IPS DF 6.9 (cell line): Measurements from ENCODE around the gene S100B.

Experiments
- DNase-seq: peaks from one replicate; pipeline ENCODE4 v3.0.0-alpha.2; 2013; ENCODE audit warnings: low read depth, low spot score
- H3K27ac ChIP-seq: one replicate; pipeline ENCODE4 v1.5.1; 2013; ENCODE audit warnings: low read length, control low read depth
- H3K27me3 ChIP-seq: 2 replicates; pipeline ENCODE4 v1.6.1; 2013; ENCODE audit warnings: mild to moderate bottlenecking, low read length; ENCODE audit not compliant: control insufficient read depth, insufficient read depth
- H3K36me3 ChIP-seq: 2 replicates; pipeline ENCODE4 v1.6.1; 2013; ENCODE audit warnings: low read length; ENCODE audit not compliant: control insufficient read depth, insufficient read depth
- H3K4me1 ChIP-seq: 2 replicates; pipeline ENCODE4 v1.6.1; 2013; ENCODE audit warnings: low read length; ENCODE audit not compliant: control insufficient read depth, insufficient read depth
- H3K4me3 ChIP-seq: 2 replicates; pipeline ENCODE4 v1.5.1; 2013; ENCODE audit warnings: mild to moderate bottlenecking, low read length
- H3K9me3 ChIP-seq: 2 replicates; pipeline ENCODE4 v1.6.1; 2013; ENCODE audit warnings: low read length, inconsistent platforms; ENCODE audit not compliant: control insufficient read depth, insufficient read depth
- WGBS: extraction: QIAGEN DNeasy Blood & Tissue Kit; methylation state at CpG from one replicate; pipeline ENCODE4 v1.1.7; 2013; ENCODE audit warnings: mixed read lengths, missing lambda C conversion rate; ENCODE audit not compliant: insufficient read length, insufficient coverage; 5-methylcytosine and 5-hydroxymethylcytosine counted together

Gene S100B

GRCh38 chr21:46618738-46619379, 14.0 kb upstream of the S100B start:
- H3K27ac ChIP-seq, result no peak overlapping the region
- H3K27me3 ChIP-seq, result no peaks in the 10 kb centered on the region
- no peak overlapping the region for H3K4me3 ChIP-seq
- no peak for DNase-seq
- no peaks in the 10 kb centered on the region for H3K4me1 ChIP-seq
- WGBS, result no CpG with 5 or more reads among the region's 5 CpGs
- H3K9me3 ChIP-seq, result no peaks in the 10 kb centered on the region
- no peaks in the 10 kb centered on the region for H3K36me3 ChIP-seq

GRCh38 chr21:46617267-46618051, 12.6 kb upstream of the S100B start:
- Histone ChIP-seq H3K9me3 (no peaks in the 10 kb centered on the region), H3K36me3 (no peaks in the 10 kb centered on the region), H3K27me3 (no peaks in the 10 kb centered on the region), H3K4me1 (no peaks in the 10 kb centered on the region), H3K4me3 (no peak overlapping the region), H3K27ac (no peak overlapping the region)
- no peak for DNase-seq
- WGBS, result no CpG with 5 or more reads among the region's 6 CpGs

GRCh38 chr21:46616656-46617055, 11.8 kb upstream of the S100B start:
- Histone ChIP-seq H3K36me3 (no peaks in the 10 kb centered on the region), H3K4me1 (no peaks in the 10 kb centered on the region), H3K4me3 (no peak overlapping the region), H3K27ac (no peak overlapping the region), H3K27me3 (no peaks in the 10 kb centered on the region), H3K9me3 (no peaks in the 10 kb centered on the region)
- no CpG with 5 or more reads among the region's 1 CpG for WGBS
- no peak for DNase-seq

- Histone ChIP-seq H3K27ac (no peak overlapping the region), H3K4me3 (no peak overlapping the region), H3K36me3 (no peaks in the 10 kb centered on the region), H3K9me3 (no peaks in the 10 kb centered on the region), H3K4me1 (no peaks in the 10 kb centered on the region), H3K27me3 (no peaks in the 10 kb centered on the region)
- WGBS, result no CpG with 5 or more reads among the region's 2 CpGs
- no peak for DNase-seq
Measured at GRCh38 chr21:46616050-46616449, 11.2 kb upstream of the S100B start.

GRCh38 chr21:46613391-46613790, 8.5 kb upstream of the S100B start:
- H3K27ac ChIP-seq, result no peak overlapping the region
- no peak for DNase-seq
- no peaks in the 10 kb centered on the region for H3K36me3 ChIP-seq
- no peaks in the 10 kb centered on the region for H3K9me3 ChIP-seq
- no peak overlapping the region for H3K4me3 ChIP-seq
- H3K4me1 ChIP-seq, result no peaks in the 10 kb centered on the region
- H3K27me3 ChIP-seq, result no peaks in the 10 kb centered on the region
- WGBS, result no CpG with 5 or more reads among the region's 6 CpGs

- H3K9me3 ChIP-seq, result no peaks in the 10 kb centered on the region
- DNase-seq, result no peak
- H3K4me3 ChIP-seq, result no peak overlapping the region
- H3K27ac ChIP-seq, result no peak overlapping the region
- no peaks in the 10 kb centered on the region; the same call in 1 of the 2 replicates for H3K4me1 ChIP-seq
- WGBS, result no CpG with 5 or more reads among the region's 6 CpGs
- H3K27me3 ChIP-seq, result no peaks in the 10 kb centered on the region
- H3K36me3 ChIP-seq, result no peaks in the 10 kb centered on the region
Measured at GRCh38 chr21:46610018-46610701, 5.3 kb upstream of the S100B start.

GRCh38 chr21:46608672-46609111, 3.8 kb upstream of the S100B start:
- no peaks in the 10 kb centered on the region for H3K36me3 ChIP-seq
- no CpG with 5 or more reads among the region's 3 CpGs for WGBS
- no peaks in the 10 kb centered on the region for H3K9me3 ChIP-seq
- H3K4me1 ChIP-seq, result peaks cover 2% of the 10 kb centered on the region
- H3K4me3 ChIP-seq, result no peak overlapping the region
- no peak overlapping the region for H3K27ac ChIP-seq
- no peak for DNase-seq
- no peaks in the 10 kb centered on the region for H3K27me3 ChIP-seq

GRCh38 chr21:46607636-46608035, 2.8 kb upstream of the S100B start:
- no peaks in the 10 kb centered on the region for H3K9me3 ChIP-seq
- H3K4me3 ChIP-seq, result no peak overlapping the region
- no peaks in the 10 kb centered on the region for H3K27me3 ChIP-seq
- WGBS, result no CpG with 5 or more reads among the region's 2 CpGs
- H3K27ac ChIP-seq, result no peak overlapping the region
- H3K36me3 ChIP-seq, result no peaks in the 10 kb centered on the region
- DNase-seq, result no peak
- H3K4me1 ChIP-seq, result peaks cover 2% of the 10 kb centered on the region

- Histone ChIP-seq H3K9me3 (no peaks in the 10 kb centered on the region), H3K27me3 (no peaks in the 10 kb centered on the region), H3K27ac (no peak overlapping the region), H3K4me3 (no peak overlapping the region), H3K36me3 (no peaks in the 10 kb centered on the region), H3K4me1 (peaks cover 2% of the 10 kb centered on the region)
- no peak for DNase-seq
- no CpG with 5 or more reads among the region's 7 CpGs for WGBS
Measured at GRCh38 chr21:46606427-46606813, 1.5 kb upstream of the S100B start.

GRCh38 chr21:46605767-46606426, 1.0 kb upstream of the S100B start:
- Histone ChIP-seq H3K27ac (no peak overlapping the region), H3K4me1 (peaks cover 2% of the 10 kb centered on the region), H3K27me3 (no peaks in the 10 kb centered on the region), H3K36me3 (no peaks in the 10 kb centered on the region), H3K9me3 (no peaks in the 10 kb centered on the region), H3K4me3 (no peak overlapping the region)
- DNase-seq, result no peak
- no CpG with 5 or more reads among the region's 14 CpGs for WGBS
